DOHH2 (cell line): Measurements from ENCODE around the gene SRGAP3.

Experiments used
- EZH2phosphoT487 ChIP-seq: fragments of 200-600 bp; sonication (generic); IDR thresholded peaks from 2 replicates; pipeline ENCODE4 v1.6.1; 2017; ENCODE audit warnings: borderline replicate concordance, mild to moderate bottlenecking, antibody characterized with exemption, low read length, moderate library complexity, mixed read lengths
- TF ChIP-seq, protein P1 (sequence below): fragments of 200-600 bp; sonication (generic); IDR thresholded peaks from one replicate; pipeline ENCODE4 v1.5.1; 2014; ENCODE audit warnings: antibody characterized with exemption, mild to moderate bottlenecking, low read depth, low read length; ENCODE audit not compliant: poor library complexity, severe bottlenecking

DNA sequence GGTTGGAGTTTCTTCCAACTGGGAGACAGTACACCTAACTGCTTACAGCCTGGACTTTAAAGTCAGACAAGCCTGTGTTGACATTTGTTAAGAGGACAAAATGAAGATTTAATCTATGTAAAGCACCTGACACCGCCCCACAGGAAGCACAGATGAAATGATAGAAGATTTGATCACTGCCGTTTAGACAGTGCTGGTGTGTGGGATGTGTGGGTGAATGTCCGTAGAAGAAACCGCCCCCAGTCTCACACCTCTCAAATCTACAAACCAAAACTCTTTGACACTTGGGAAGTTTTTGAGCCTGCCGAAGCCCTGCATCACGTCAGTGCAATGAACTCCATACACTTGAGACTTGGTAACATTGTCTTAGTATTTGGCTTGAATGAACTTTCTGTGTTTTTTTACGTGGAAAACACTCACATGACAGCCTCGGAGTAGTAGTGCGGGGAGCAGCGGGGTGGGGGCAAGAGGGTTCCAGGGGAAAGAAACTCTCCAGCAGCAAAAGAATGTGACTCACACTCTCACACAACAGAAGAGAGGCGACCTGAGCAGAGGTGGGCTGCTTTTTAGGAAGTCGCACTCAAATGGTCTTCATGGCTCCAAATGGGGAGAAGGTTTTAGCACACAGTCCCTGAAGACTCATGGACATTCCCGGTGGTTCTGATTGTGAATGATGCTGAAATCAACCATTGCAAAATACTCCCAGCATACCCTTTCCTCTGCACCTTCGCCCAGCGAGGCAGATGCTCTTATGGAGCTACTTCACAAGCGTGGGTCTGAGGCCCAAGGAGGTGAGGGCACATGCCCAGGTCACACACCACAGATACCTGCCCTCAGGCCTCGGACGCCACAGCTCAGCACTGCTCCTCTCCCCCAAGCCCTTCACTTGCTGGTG is 79.2 kb downstream of the SRGAP3 start:
- TF ChIP-seq, protein P1, sequence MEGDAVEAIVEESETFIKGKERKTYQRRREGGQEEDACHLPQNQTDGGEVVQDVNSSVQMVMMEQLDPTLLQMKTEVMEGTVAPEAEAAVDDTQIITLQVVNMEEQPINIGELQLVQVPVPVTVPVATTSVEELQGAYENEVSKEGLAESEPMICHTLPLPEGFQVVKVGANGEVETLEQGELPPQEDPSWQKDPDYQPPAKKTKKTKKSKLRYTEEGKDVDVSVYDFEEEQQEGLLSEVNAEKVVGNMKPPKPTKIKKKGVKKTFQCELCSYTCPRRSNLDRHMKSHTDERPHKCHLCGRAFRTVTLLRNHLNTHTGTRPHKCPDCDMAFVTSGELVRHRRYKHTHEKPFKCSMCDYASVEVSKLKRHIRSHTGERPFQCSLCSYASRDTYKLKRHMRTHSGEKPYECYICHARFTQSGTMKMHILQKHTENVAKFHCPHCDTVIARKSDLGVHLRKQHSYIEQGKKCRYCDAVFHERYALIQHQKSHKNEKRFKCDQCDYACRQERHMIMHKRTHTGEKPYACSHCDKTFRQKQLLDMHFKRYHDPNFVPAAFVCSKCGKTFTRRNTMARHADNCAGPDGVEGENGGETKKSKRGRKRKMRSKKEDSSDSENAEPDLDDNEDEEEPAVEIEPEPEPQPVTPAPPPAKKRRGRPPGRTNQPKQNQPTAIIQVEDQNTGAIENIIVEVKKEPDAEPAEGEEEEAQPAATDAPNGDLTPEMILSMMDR, result no peak
- TF ChIP-seq EZH2phosphoT487, result no peak
